GM21526 (cell line): ENCODE measurements around the gene CHD8.
A peak's percentile ranks its signal among the peaks of the same experiment; 100 is the strongest.
"Not testable (repeated sequence)": the region's sequence is repeated elsewhere in the genome, so short reads cannot be mapped to it uniquely, and the experiment has no call there.

Source experiments
- ATAC-seq: cut with Tn5 transposase; IDR thresholded peaks from one replicate; pipeline ENCODE4 v1.9.1; 2021; ENCODE audit warnings: moderate library complexity; ENCODE audit not compliant: unreplicated experiment, low FRiP score

CHD8 gene

GRCh38 chr14:21373980-21374379, 81.9 kb downstream of the CHD8 start:
- no peak for ATAC-seq

GRCh38 chr14:21372814-21373213, 83.1 kb downstream of the CHD8 start:
- not testable (repeated sequence) for ATAC-seq

GRCh38 chr14:21369949-21370679, 85.8 kb downstream of the CHD8 start:
- ATAC-seq: no peak

- ATAC-seq: no peak
Observed at GRCh38 chr14:21367582-21368144, 88.3 kb downstream of the CHD8 start.

- ATAC-seq: no peak
Observed at GRCh38 chr14:21356511-21356910, 99.4 kb downstream of the CHD8 start.

GRCh38 chr14:21352587-21352986, 103.3 kb downstream of the CHD8 start:
- peak; percentile 75 for ATAC-seq

GRCh38 chr14:21350539-21350938, 105.4 kb downstream of the CHD8 start:
- no peak for ATAC-seq

- ATAC-seq: no peak
Observed at GRCh38 chr14:21347201-21347600, 108.7 kb downstream of the CHD8 start.

GRCh38 chr14:21346532-21347135, 109.3 kb downstream of the CHD8 start:
- no peak for ATAC-seq

- no peak for ATAC-seq
Observed at GRCh38 chr14:21343035-21343794, 112.7 kb downstream of the CHD8 start.
